Spleen (tissue), 11 donors: ENCODE data around the gene CIDEA. TPM values are rescaled to one million over a fixed set of nuclear protein-coding genes. Genes with fewer than 3 reads are reported as not detected.

Experiments used
- DNase-seq: peaks from one replicate; pipeline ENCODE4 v3.0.0-alpha.2; 2020
- H3K27ac ChIP-seq, 8 donors: fragments of 200-600 bp; sonication (generic) in 7 of 8; 1 replicate in 4 of 8; 2 replicates in 4 of 8; pipeline versions ENCODE4 v1.5.0 to v1.8.0; 2016 to 2021; ENCODE audit warnings: inconsistent platforms in 4 of 8, mild to moderate bottlenecking in 4 of 8, moderate library complexity in 1 of 8
- H3K27me3 ChIP-seq, 7 donors: fragments of 200-600 bp; sonication (generic) in 6 of 7; replicated peaks in 1 of 7; 1 replicate in 4 of 7; 2 replicates in 3 of 7; pipeline versions ENCODE4 v1.5.0 to v1.8.0; 2016 to 2021; ENCODE audit warnings: inconsistent platforms in 3 of 7, mild to moderate bottlenecking in 1 of 7
- H3K36me3 ChIP-seq, 6 donors: fragments of 200-600 bp; sonication (generic) in 5 of 6; 1 replicate in 4 of 6; 2 replicates in 2 of 6; pipeline versions ENCODE4 v1.5.0 to v1.8.0; 2016 to 2021; ENCODE audit warnings: inconsistent platforms in 2 of 6
- H3K4me1 ChIP-seq, 6 donors: fragments of 200-600 bp; sonication (generic) in 5 of 6; 1 replicate in 3 of 6; 2 replicates in 3 of 6; pipeline versions ENCODE4 v1.5.0 to v1.8.0; 2016 to 2021; ENCODE audit warnings: inconsistent platforms in 3 of 6
- H3K4me3 ChIP-seq, 8 donors: fragments of 200-600 bp; sonication (generic) in 7 of 8; 1 replicate in 4 of 8; 2 replicates in 4 of 8; pipeline versions ENCODE4 v1.5.0 to v1.8.0; 2016 to 2021; ENCODE audit warnings: inconsistent platforms in 4 of 8, mild to moderate bottlenecking in 4 of 8, moderate library complexity in 2 of 8
- H3K9me3 ChIP-seq, 8 donors: fragments of 200-600 bp; sonication (generic) in 7 of 8; 1 replicate in 4 of 8; 2 replicates in 4 of 8; pipeline versions ENCODE4 v1.5.0 to v1.8.0; 2016 to 2021; ENCODE audit warnings: inconsistent platforms in 4 of 8
- POLR2A ChIP-seq, 3 donors: fragments of 450-650 bp; IDR thresholded peaks; one replicate each; pipeline ENCODE4 v1.5.1; 2017; ENCODE audit warnings: antibody characterized with exemption in 3 of 3, mild to moderate bottlenecking in 1 of 3
- POLR2AphosphoS5 ChIP-seq, 3 donors: sonication (generic); formaldehyde crosslinking; IDR thresholded peaks; one replicate each; pipeline ENCODE4 v1.5.1; 2017; ENCODE audit warnings: antibody characterized with exemption in 3 of 3
- WGBS, 5 donors: extraction: QIAGEN DNeasy Blood & Tissue Kit in 3 of 5; methylation state at CpG; one replicate each; pipeline versions ENCODE4 v1.1.5 to v1.1.7; 2013 to 2018; 5-methylcytosine and 5-hydroxymethylcytosine counted together
- intact Hi-C: fragments of 100-400 bp; cut with DNase I; formaldehyde crosslinking; loops from one replicate; pipeline ENCODE4 v1.15.0; 2023; ENCODE audit warnings: low total_unique reads
- polyA plus RNA-seq, 3 donors: library from polyadenylated mRNA; stranded (reverse); fragments of 200-250 nt; gene quantifications; one replicate each; pipeline ENCODE4 v1.2.1, GENCODE V29; 2013
- total RNA-seq, 7 donors: library from RNA; depleted of rRNA in 3 of 7; stranded (reverse); fragments of >200 nt in 3 of 7; fragmentation: NEBNext Ultra II Directional in 4 of 7; extraction: Animal tissue kit (Norgen Biotek cat#: 25700) in 4 of 7; gene quantifications; one replicate each; pipeline versions ENCODE4 v1.1.0 to v1.2.1, GENCODE V29; 2016 to 2021
- TF ChIP-seq, protein P1 (sequence below), 11 experiments: fragments of 200-600 bp in 7 of 11; fragments of 450-650 bp in 4 of 11; sonication (generic) in 4 of 11; IDR thresholded peaks in 8 of 11; conservative IDR thresholded peaks in 3 of 11; 1 replicate in 7 of 11; 2 replicates in 4 of 11; pipeline versions ENCODE4 v1.4.0 to v1.8.0; 2016 to 2021; ENCODE audit warnings: antibody characterized with exemption in 11 of 11, inconsistent platforms in 4 of 11, mild to moderate bottlenecking in 1 of 11
- donor health status: healthy with polysubstance abuse.
- donor health status: DM: no; HTN: no; CAD: no; lungs with moderate emphysema.
- donor health status: DM: no; HTN: no; CAD: no.
- donor health status: Bipolar disorder and iron deficiency.
- donor health status: healthy.
- donor health status: DM: no; HTN: no; CAD: no.
- donor health status: DM: yes; HTN: yes; CAD: no.

Gene CIDEA
- total and polyA plus RNA-seq, 10 donors, result not detected

DNA sequence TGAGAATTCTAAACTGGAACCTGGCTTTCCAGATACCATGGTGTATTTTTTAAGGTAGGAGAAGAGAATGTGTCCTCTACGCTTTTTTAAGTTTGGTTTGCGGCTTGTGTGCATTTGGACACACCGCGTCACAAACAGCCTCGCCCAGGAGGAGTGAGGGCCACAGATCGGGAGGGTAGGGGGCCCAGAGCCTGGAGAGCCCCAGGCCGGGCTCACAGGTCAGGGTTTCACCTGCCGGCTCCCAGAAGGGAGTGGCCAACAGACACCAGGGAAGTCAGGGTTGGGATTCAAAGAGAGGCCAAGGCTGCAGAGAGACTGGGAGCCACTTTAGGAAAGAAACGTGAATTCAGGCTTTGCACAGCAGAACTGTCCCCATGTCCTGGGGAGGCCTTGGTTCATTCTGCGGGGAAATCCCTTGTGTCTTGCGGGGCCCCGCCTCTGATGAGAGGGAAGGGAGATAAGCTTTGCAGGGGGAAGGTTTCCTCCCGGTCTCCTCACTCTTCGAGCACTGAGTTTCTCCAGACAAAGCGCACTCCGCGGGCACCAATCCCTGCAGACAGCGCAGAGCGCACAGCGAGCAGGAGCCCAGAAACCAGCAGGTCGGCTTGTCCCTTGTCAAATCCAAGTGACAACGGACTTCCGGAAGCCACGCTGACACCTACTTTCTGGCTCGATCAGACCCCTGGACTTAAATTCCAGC is 51.9 kb downstream of the CIDEA start:
- H3K4me1 ChIP-seq, result peaks cover 3 to 48% (median 28%) of the 10 kb centered on the region in 6 donors
- intact Hi-C loops, result no loop called here
- H3K27me3 ChIP-seq, result peaks cover 0 to 66% (median 7%) of the 10 kb centered on the region in 7 donors
- peaks cover 0 to 4% (median 0%) of the 10 kb centered on the region in 8 donors for H3K9me3 ChIP-seq
- WGBS, 5 donors, result 69 to 83% (median 71%) methylated on average over 25 of the region's 25 CpGs
- TF ChIP-seq POLR2A (IDR thresholded peaks at IDR 0.05), result no peak
- no peak for TF ChIP-seq POLR2AphosphoS5 (IDR thresholded peaks at IDR 0.05)
- TF ChIP-seq, protein P1, sequence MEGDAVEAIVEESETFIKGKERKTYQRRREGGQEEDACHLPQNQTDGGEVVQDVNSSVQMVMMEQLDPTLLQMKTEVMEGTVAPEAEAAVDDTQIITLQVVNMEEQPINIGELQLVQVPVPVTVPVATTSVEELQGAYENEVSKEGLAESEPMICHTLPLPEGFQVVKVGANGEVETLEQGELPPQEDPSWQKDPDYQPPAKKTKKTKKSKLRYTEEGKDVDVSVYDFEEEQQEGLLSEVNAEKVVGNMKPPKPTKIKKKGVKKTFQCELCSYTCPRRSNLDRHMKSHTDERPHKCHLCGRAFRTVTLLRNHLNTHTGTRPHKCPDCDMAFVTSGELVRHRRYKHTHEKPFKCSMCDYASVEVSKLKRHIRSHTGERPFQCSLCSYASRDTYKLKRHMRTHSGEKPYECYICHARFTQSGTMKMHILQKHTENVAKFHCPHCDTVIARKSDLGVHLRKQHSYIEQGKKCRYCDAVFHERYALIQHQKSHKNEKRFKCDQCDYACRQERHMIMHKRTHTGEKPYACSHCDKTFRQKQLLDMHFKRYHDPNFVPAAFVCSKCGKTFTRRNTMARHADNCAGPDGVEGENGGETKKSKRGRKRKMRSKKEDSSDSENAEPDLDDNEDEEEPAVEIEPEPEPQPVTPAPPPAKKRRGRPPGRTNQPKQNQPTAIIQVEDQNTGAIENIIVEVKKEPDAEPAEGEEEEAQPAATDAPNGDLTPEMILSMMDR (IDR thresholded peaks at IDR 0.05 in 8 of 11, conservative IDR thresholded peaks at IDR 0.05 in 3 of 11), result no peak
- peak; percentile 65 for DNase-seq
- peaks cover 0 to 5% (median 0%) of the 10 kb centered on the region in 6 donors for H3K36me3 ChIP-seq
- H3K4me3 ChIP-seq, result peak overlapping the region in 1 of 8 donors; percentile 83
- no peak overlapping the region for H3K27ac ChIP-seq

GRCh38 chr18:12306752-12307700 is 52.9 kb downstream of the CIDEA start:
- H3K4me1 ChIP-seq, result peaks cover 3 to 48% (median 28%) of the 10 kb centered on the region in 6 donors
- peaks cover 0 to 15% (median 2%) of the 10 kb centered on the region in 6 donors for H3K36me3 ChIP-seq
- intact Hi-C loops, result no loop called here
- H3K9me3 ChIP-seq, result peaks cover 2 to 13% (median 8%) of the 10 kb centered on the region in 8 donors
- H3K27ac ChIP-seq, result peak overlapping the region in 7 of 8 donors; percentile 85 to 93 (median 89)
- H3K27me3 ChIP-seq, result peaks cover 0 to 59% (median 7%) of the 10 kb centered on the region in 7 donors
- H3K4me3 ChIP-seq, result peak overlapping the region; percentile 39 to 83 (median 58)
- TF ChIP-seq, protein P1 (IDR thresholded peaks at IDR 0.05 in 8 of 11, conservative IDR thresholded peaks at IDR 0.05 in 3 of 11), result no peak
- no peak for TF ChIP-seq POLR2A (IDR thresholded peaks at IDR 0.05)
- TF ChIP-seq POLR2AphosphoS5 (IDR thresholded peaks at IDR 0.05), result no peak
- 13 to 18% (median 15%) methylated on average over 37 to 39 of the region's 39 CpGs for WGBS, 5 donors
- DNase-seq, result peak; percentile 79

- TF ChIP-seq POLR2AphosphoS5 (IDR thresholded peaks at IDR 0.05), result peak; percentile 52 to 75 (median 71)
- TF ChIP-seq, protein P1 (IDR thresholded peaks at IDR 0.05 in 8 of 11, conservative IDR thresholded peaks at IDR 0.05 in 3 of 11), result peak in 1 of 11 experiments; percentile 13
- TF ChIP-seq POLR2A (IDR thresholded peaks at IDR 0.05), result peak in 1 of 3 donors; percentile 35
- peaks cover 0 to 22% (median 3%) of the 10 kb centered on the region in 6 donors for H3K36me3 ChIP-seq
- H3K4me1 ChIP-seq, result peaks cover 3 to 48% (median 28%) of the 10 kb centered on the region in 6 donors
- peaks cover 4 to 20% (median 16%) of the 10 kb centered on the region in 8 donors for H3K9me3 ChIP-seq
- peak within 1 kb of the TSS; percentile 39 to 83 (median 58) for H3K4me3 ChIP-seq
- H3K27me3 ChIP-seq, result peaks cover 0 to 59% (median 7%) of the 10 kb centered on the region in 7 donors
- DNase-seq, result peak; percentile 81
- intact Hi-C loops, result no loop called here
- 1 to 2% (median 2%) methylated on average over 10 to 88 of the region's 88 CpGs for WGBS, 5 donors
- H3K27ac ChIP-seq, result peak within 1 kb of the TSS; percentile 70 to 93 (median 88)
Observed at GRCh38 chr18:12307701-12308385, 53.7 kb downstream of the CIDEA start, which contains the start of gene TUBB6. TSS of gene TUBB6 (plus strand) at chr18:12308241. CDS start at chr18:12308293, 52 bp downstream.
